ENCODE data around the gene HELB. TPM values are rescaled to one million over a fixed set of nuclear protein-coding genes. Genes with fewer than 3 reads are reported as not detected.

HELB gene
- total RNA-seq, 3 donors from 2014 or later (not counting 1 experiment from before 2014, with no cell fraction given), result 29.2 to 45.6 (median 36.6) TPM

- WGBS (ENCODE audit: insufficient coverage), result 98% methylated on average over 4 of the region's 4 CpGs
- H3K27ac Mint-ChIP-seq, result no peak overlapping the region
- intact Hi-C loops (cut with micrococcal nuclease), result no loop called here
Measured at GRCh38 chr12:66361703-66362102, 59.4 kb downstream of the HELB start.

GRCh38 chr12:66365718-66366490, 63.6 kb downstream of the HELB start:
- Mint-ChIP-seq H3K4me1 (no peaks in the 10 kb centered on the region), H3K9me3 (no peaks in the 10 kb centered on the region), H3K27me3 (ENCODE audit: low read depth in 2 of 2) (peaks cover 0 to 2% of the 10 kb centered on the region in 2 donors), H3K36me3 (no peaks in the 10 kb centered on the region), H3K27ac (no peak overlapping the region), H3K4me3 (no peak overlapping the region)
- Histone ChIP-seq H3K27ac (ENCODE audit: low read length) (no peak overlapping the region), H3K36me3 (ENCODE audit: control insufficient read depth, insufficient read depth, low read length) (peaks cover 2% of the 10 kb centered on the region), H3K27me3 (ENCODE audit: control insufficient read depth, insufficient read depth, low read length) (no peaks in the 10 kb centered on the region), H3K4me3 (ENCODE audit: low read length) (no peak overlapping the region), H3K4me1 (ENCODE audit: control insufficient read depth, insufficient read depth, low read length) (no peaks in the 10 kb centered on the region), H3K9me3 (ENCODE audit: control insufficient read depth, insufficient read depth, low read length) (no peaks in the 10 kb centered on the region)
- intact Hi-C loops (cut with micrococcal nuclease), result no loop called here
- 82% methylated on average over 3 of the region's 3 CpGs for WGBS (ENCODE audit: insufficient coverage)
- ATAC-seq (no peak), DNase-seq (no peak)
- no peak for TF ChIP-seq CTCF (IDR thresholded peaks at IDR 0.05)

More at GRCh38 chr12:66361703-66362102, 59.4 kb downstream of the HELB start:
- H3K9me3 Mint-ChIP-seq, result no peaks in the 10 kb centered on the region
- ATAC-seq, result no peak
- H3K9me3 ChIP-seq (ENCODE audit: control insufficient read depth, insufficient read depth, low read length), result no peaks in the 10 kb centered on the region
- no peaks in the 10 kb centered on the region for H3K36me3 Mint-ChIP-seq
- no peaks in the 10 kb centered on the region for H3K36me3 ChIP-seq (ENCODE audit: control insufficient read depth, insufficient read depth, low read length)
- H3K4me3 Mint-ChIP-seq, result no peak overlapping the region
- no peaks in the 10 kb centered on the region for H3K4me1 Mint-ChIP-seq
- DNase-seq, result no peak
- H3K4me3 ChIP-seq (ENCODE audit: low read length), result no peak overlapping the region
- H3K27me3 Mint-ChIP-seq (ENCODE audit: low read depth in 2 of 2), result peaks cover 0 to 2% of the 10 kb centered on the region in 2 donors
- H3K4me1 ChIP-seq (ENCODE audit: control insufficient read depth, insufficient read depth, low read length), result no peaks in the 10 kb centered on the region
- no peaks in the 10 kb centered on the region for H3K27me3 ChIP-seq (ENCODE audit: control insufficient read depth, insufficient read depth, low read length)
- TF ChIP-seq CTCF (IDR thresholded peaks at IDR 0.05), result no peak
- no peak overlapping the region for H3K27ac ChIP-seq (ENCODE audit: low read length)

GRCh38 chr12:66367015-66367667, 64.8 kb downstream of the HELB start:
- no peak for TF ChIP-seq CTCF (IDR thresholded peaks at IDR 0.05)
- Mint-ChIP-seq H3K27me3 (ENCODE audit: low read depth in 2 of 2) (peaks cover 0 to 2% of the 10 kb centered on the region in 2 donors), H3K4me1 (no peaks in the 10 kb centered on the region), H3K27ac (no peak overlapping the region), H3K4me3 (no peak overlapping the region), H3K9me3 (no peaks in the 10 kb centered on the region), H3K36me3 (no peaks in the 10 kb centered on the region)
- H3K27ac ChIP-seq (ENCODE audit: low read length), result no peak overlapping the region
- no peak for DNase-seq
- no peaks in the 10 kb centered on the region for H3K9me3 ChIP-seq (ENCODE audit: control insufficient read depth, insufficient read depth, low read length)
- H3K36me3 ChIP-seq (ENCODE audit: control insufficient read depth, insufficient read depth, low read length), result peaks cover 2% of the 10 kb centered on the region
- H3K27me3 ChIP-seq (ENCODE audit: control insufficient read depth, insufficient read depth, low read length), result no peaks in the 10 kb centered on the region
- peak in 1 of 3 donors; percentile 44 for ATAC-seq
- no peaks in the 10 kb centered on the region for H3K4me1 ChIP-seq (ENCODE audit: control insufficient read depth, insufficient read depth, low read length)
- intact Hi-C loops (cut with micrococcal nuclease), result no loop called here
- 48% methylated on average over 3 of the region's 3 CpGs for WGBS (ENCODE audit: insufficient coverage)
- no peak overlapping the region for H3K4me3 ChIP-seq (ENCODE audit: low read length)
